H1 (cell line): ENCODE data around the gene WDR6. TPM values are rescaled to one million over a fixed set of nuclear protein-coding genes. Genes with fewer than 3 reads are reported as not detected.

Experiments used
- CTCF ChIA-PET: fragments of 300-600 bp; sonication (Branson Sonifier 250); formaldehyde crosslinking; loops from one replicate; lab custom pipeline; 2021; ENCODE audit not compliant: partially characterized antibody; lab: Charles Lee
- POLR2A ChIA-PET: fragments of 300-600 bp; sonication (Branson Sonifier 250); formaldehyde crosslinking; loops from one replicate; lab custom pipeline; 2021; ENCODE audit warnings: inconsistent platforms; ENCODE audit not compliant: partially characterized antibody; lab: Charles Lee
- DNase-seq, 2 experiments: peaks; one replicate each; pipeline versions ENCODE4 v3.0.0 to v3.0.0-alpha.2; 2010 to 2022; ENCODE audit warnings: low spot score in 2 of 2, low read depth in 1 of 2, mixed read lengths in 1 of 2
- FAIRE-seq: peaks from 2 replicates; lab custom pipeline; 2011; peaks lifted over from hg19 to GRCh38; lab: Jason Lieb, UNC
- H2AFZ ChIP-seq: 2 replicates; pipeline ENCODE4 v1.8.1; 2012; ENCODE audit warnings: low read length, inconsistent platforms
- H2AK5ac ChIP-seq: 2 replicates; pipeline ENCODE4 v1.6.1; 2013; ENCODE audit warnings: low read depth, low read length
- H2BK120ac ChIP-seq: replicated peaks from 2 replicates; pipeline ENCODE3; 2013; ENCODE audit warnings: low read depth, low read length, inconsistent platforms
- H2BK12ac ChIP-seq: 2 replicates; pipeline ENCODE4 v1.6.1; 2013; ENCODE audit warnings: low read depth, low read length
- H2BK15ac ChIP-seq: 2 replicates; pipeline ENCODE4 v1.6.1; 2013; ENCODE audit warnings: low read length
- H2BK20ac ChIP-seq: 2 replicates; pipeline ENCODE4 v1.6.1; 2013; ENCODE audit warnings: low read length
- H2BK5ac ChIP-seq: 2 replicates; pipeline ENCODE4 v1.6.1; 2013; ENCODE audit warnings: low read depth, low read length
- H3K14ac ChIP-seq: 2 replicates; pipeline ENCODE4 v1.6.1; 2013; ENCODE audit warnings: inconsistent platforms; ENCODE audit not compliant: insufficient read length
- H3K18ac ChIP-seq: 2 replicates; pipeline ENCODE4 v1.6.1; 2013; ENCODE audit warnings: low read length; ENCODE audit errors: extremely low read depth
- H3K23ac ChIP-seq: 2 replicates; pipeline ENCODE4 v1.6.1; 2013; ENCODE audit warnings: inconsistent platforms; ENCODE audit not compliant: insufficient read length
- H3K23me2 ChIP-seq: 2 replicates; pipeline ENCODE4 v1.6.1; 2013; ENCODE audit warnings: low read depth, low read length
- H3K27ac ChIP-seq: 2 replicates; pipeline ENCODE4 v1.6.1; 2011; ENCODE audit warnings: low read depth, low read length, inconsistent platforms
- H3K27me3 ChIP-seq, 4 experiments: replicated peaks in 1 of 4; 1 replicate in 1 of 4; 2 replicates in 3 of 4; pipeline versions ENCODE4 v1.6.1 to v1.8.1; 2011 to 2013; ENCODE audit warnings: low read length in 3 of 4, mild to moderate bottlenecking in 3 of 4, inconsistent platforms in 2 of 4, mixed read lengths in 2 of 4, moderate library complexity in 1 of 4; ENCODE audit not compliant: control insufficient read depth in 3 of 4, insufficient read depth in 3 of 4; ENCODE audit errors: extremely low read depth in 1 of 4
- H3K36me3 ChIP-seq, 4 experiments: 2 replicates each; pipeline versions ENCODE4 v1.6.1 to v1.8.1; 2011 to 2013; ENCODE audit warnings: mild to moderate bottlenecking in 4 of 4, low read length in 3 of 4, moderate library complexity in 2 of 4, control low read depth in 1 of 4, inconsistent platforms in 1 of 4; ENCODE audit not compliant: insufficient read depth in 4 of 4, control insufficient read depth in 2 of 4
- H3K4ac ChIP-seq: replicated peaks from 2 replicates; pipeline ENCODE3; 2013; ENCODE audit warnings: low read length, low read depth, mixed read lengths, inconsistent platforms; ENCODE audit not compliant: insufficient read length
- H3K4me1 ChIP-seq, 4 experiments: replicated peaks in 1 of 4; 1 replicate in 1 of 4; 2 replicates in 3 of 4; pipeline versions ENCODE4 v1.6.1 to v1.8.1; 2011 to 2013; ENCODE audit warnings: low read length in 3 of 4, inconsistent platforms in 2 of 4, mixed read lengths in 1 of 4; ENCODE audit not compliant: insufficient read depth in 4 of 4, control insufficient read depth in 3 of 4
- H3K4me2 ChIP-seq, 2 experiments: 2 replicates each; pipeline versions ENCODE4 v1.6.1 to v1.8.1; 2011 to 2013; ENCODE audit warnings: low read depth in 2 of 2, low read length in 2 of 2, control low read depth in 1 of 2, inconsistent platforms in 1 of 2, mild to moderate bottlenecking in 1 of 2; ENCODE audit not compliant: insufficient read depth in 1 of 2
- H3K4me3 ChIP-seq, 4 experiments: fragments of 200-600, 300-600 bp in 1 of 4; sonication (generic), shearing (Covaris generic), sonication (Bioruptor Twin) in 1 of 4; 2 replicates each; pipeline versions ENCODE4 v1.5.1 to v1.8.1; 2011 to 2016; ENCODE audit warnings: low read length in 4 of 4, low read depth in 3 of 4, control low read depth in 2 of 4, inconsistent platforms in 2 of 4, mild to moderate bottlenecking in 2 of 4, mixed read lengths in 1 of 4, moderate library complexity in 1 of 4; ENCODE audit not compliant: insufficient read depth in 2 of 4; ENCODE audit errors: extremely low read depth in 1 of 4
- H3K56ac ChIP-seq: replicated peaks from 2 replicates; pipeline ENCODE3; 2013; ENCODE audit warnings: low read depth, mild to moderate bottlenecking, mixed read lengths, low read length, inconsistent platforms; ENCODE audit not compliant: insufficient read length
- H3K79me1 ChIP-seq: 2 replicates; pipeline ENCODE4 v1.6.1; 2013; ENCODE audit warnings: low read depth, low read length, control low read depth
- H3K79me2 ChIP-seq, 2 experiments: 2 replicates each; pipeline versions ENCODE4 v1.6.1 to v1.8.1; 2012 to 2013; ENCODE audit warnings: low read length in 2 of 2, mild to moderate bottlenecking in 2 of 2, inconsistent platforms in 1 of 2; ENCODE audit not compliant: insufficient read depth in 2 of 2, control insufficient read depth in 1 of 2
- H3K9ac ChIP-seq, 4 experiments: replicated peaks in 1 of 4; 1 replicate in 1 of 4; 2 replicates in 3 of 4; pipeline versions ENCODE4 v1.6.1 to v1.8.1; 2011 to 2013; ENCODE audit warnings: low read depth in 3 of 4, low read length in 3 of 4, control low read depth in 2 of 4, mild to moderate bottlenecking in 2 of 4, moderate library complexity in 2 of 4, inconsistent platforms in 1 of 4; ENCODE audit errors: extremely low read depth in 1 of 4
- H3K9me3 ChIP-seq, 2 experiments: 2 replicates each; pipeline versions ENCODE4 v1.6.1 to v1.8.1; 2012 to 2013; ENCODE audit warnings: mild to moderate bottlenecking in 2 of 2, moderate library complexity in 2 of 2, control low read depth in 1 of 2, inconsistent platforms in 1 of 2, low read depth in 1 of 2, low read length in 1 of 2, mixed read lengths in 1 of 2; ENCODE audit not compliant: insufficient read depth in 2 of 2
- H4K20me1 ChIP-seq, 2 experiments: replicated peaks in 1 of 2; 2 replicates each; pipeline versions ENCODE3 to v1.8.1; 2011 to 2013; ENCODE audit warnings: inconsistent platforms in 2 of 2, low read length in 2 of 2, mild to moderate bottlenecking in 1 of 2; ENCODE audit not compliant: insufficient read depth in 2 of 2, control insufficient read depth in 1 of 2
- H4K5ac ChIP-seq: 2 replicates; pipeline ENCODE4 v1.6.1; 2013; ENCODE audit warnings: low read length, low read depth, mixed read lengths, inconsistent platforms; ENCODE audit not compliant: insufficient read length
- H4K8ac ChIP-seq: 2 replicates; pipeline ENCODE4 v1.8.0; 2013; ENCODE audit warnings: mild to moderate bottlenecking, moderate library complexity, low read length, inconsistent platforms; ENCODE audit not compliant: insufficient read depth; ENCODE audit errors: extremely low read depth
- H4K91ac ChIP-seq: replicated peaks from 2 replicates; pipeline ENCODE3; 2013; ENCODE audit warnings: low read length, mixed read lengths, inconsistent platforms; ENCODE audit not compliant: insufficient read length
- ASH2L ChIP-seq: fragments of 200-600, 300-600 bp; sonication (generic); IDR thresholded peaks from one replicate; pipeline ENCODE4 v1.7.1; 2017; ENCODE audit warnings: low read length
- CBX5 ChIP-seq: fragments of 300-800, 300-1000 bp; sonication (generic); IDR thresholded peaks from 2 replicates; pipeline ENCODE4 v1.7.1; 2016; ENCODE audit warnings: antibody characterized with exemption, low read length, low read depth
- JUND ChIP-seq: IDR thresholded peaks from 2 replicates; pipeline ENCODE4 v1.6.1; 2011; ENCODE audit warnings: mild to moderate bottlenecking, improper control_type of control experiment, low read length
- POLR2A ChIP-seq, 2 experiments: IDR thresholded peaks; 1 replicate in 1 of 2; 2 replicates in 1 of 2; pipeline ENCODE4 v1.6.1; 2011; ENCODE audit warnings: low read depth in 2 of 2, low read length in 2 of 2, mild to moderate bottlenecking in 2 of 2; ENCODE audit errors: control extremely low read depth in 1 of 2
- SIN3A ChIP-seq, 2 experiments: IDR thresholded peaks in 1 of 2; conservative IDR thresholded peaks in 1 of 2; 2 replicates each; pipeline ENCODE4 v1.6.1; 2011 to 2012; ENCODE audit warnings: low read length in 2 of 2, improper control_type of control experiment in 1 of 2, low read depth in 1 of 2, mild to moderate bottlenecking in 1 of 2
- TAF1 ChIP-seq: IDR thresholded peaks from 2 replicates; pipeline ENCODE4 v1.6.1; 2011; ENCODE audit warnings: mild to moderate bottlenecking, low read depth, low read length
- TCF12 ChIP-seq: IDR thresholded peaks from 2 replicates; pipeline ENCODE4 v1.6.1; 2011; ENCODE audit warnings: low read depth, mild to moderate bottlenecking, low read length
- ZNF274 ChIP-seq: IDR thresholded peaks from 2 replicates; pipeline ENCODE4 v1.7.0; 2012; ENCODE audit warnings: low read length, borderline replicate concordance; ENCODE audit errors: extremely low read depth
- WGBS, 2 experiments: shearing (Covaris generic) in 1 of 2; methylation state at CpG; one replicate each; pipeline versions ENCODE4 v1.1.6 to v1.1.7; 2013 to 2015; ENCODE audit warnings: low lambda C conversion rate in 2 of 2, mixed read lengths in 2 of 2, inconsistent platforms in 1 of 2, low coverage in 1 of 2, missing lambda C conversion rate in 1 of 2; ENCODE audit not compliant: insufficient replicate concordance in 2 of 2, insufficient coverage in 1 of 2, insufficient read length in 1 of 2; ENCODE audit errors: extremely low coverage in 1 of 2, missing lambda C conversion rate in 1 of 2; 5-methylcytosine and 5-hydroxymethylcytosine counted together
- polyA plus RNA-seq, 7 experiments: library from polyadenylated mRNA; depleted of rRNA in 3 of 7; stranded (reverse) in 5 of 7; unstranded in 2 of 7; fragments of >200 nt in 5 of 7; fragments of 200-250 nt in 2 of 7; gene quantifications; 1 replicate in 5 of 7; 2 replicates in 1 of 7; 4 replicates in 1 of 7; pipeline versions ENCODE4 v1.2.1 to v1.2.3, GENCODE V29; 2011 to 2013; ENCODE audit warnings: missing spikeins in 2 of 7, mixed read lengths in 2 of 7
- total RNA-seq: library from RNA; stranded (reverse); fragmentation: NEBNext Ultra II Directional; extraction: Animal tissue kit (Norgen Biotek cat#: 25700); gene quantifications from 2 replicates; pipeline ENCODE4 v1.2.1, GENCODE V29; 2021

The WDR6 gene
- total and polyA plus RNA-seq, 2 of the 8 experiments (the other 6 are each of a cell fraction or from before 2014, with no cell fraction given): 180 to 257 TPM

DNA sequence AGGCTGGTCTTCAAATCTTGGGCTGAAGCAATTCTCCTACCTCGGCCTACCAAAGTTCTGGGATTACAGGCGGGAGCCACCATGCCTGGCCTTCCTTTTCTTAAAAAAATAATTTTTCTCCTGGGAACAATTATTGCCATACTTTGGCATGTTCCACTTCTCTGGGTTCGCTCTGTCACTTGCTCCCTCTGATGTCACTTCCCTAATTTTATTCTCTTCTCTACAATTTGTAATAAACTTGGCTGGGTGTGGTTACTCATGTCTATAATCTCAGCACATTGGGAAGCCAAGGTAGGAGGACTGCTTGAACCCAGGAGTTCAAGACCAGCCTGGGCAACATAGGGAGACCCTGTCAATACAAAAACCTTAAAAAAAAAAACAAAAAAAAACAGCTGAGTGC lies 28.1 kb downstream of the WDR6 start:
- no peak overlapping the region for H2AK5ac ChIP-seq
- H3K4me1 ChIP-seq: no peaks in the 10 kb centered on the region
- no peak overlapping the region for H3K4me3 ChIP-seq
- H3K18ac ChIP-seq: no peak overlapping the region
- no peak overlapping the region for H2BK5ac ChIP-seq
- H3K56ac ChIP-seq: no peak overlapping the region
- TF ChIP-seq POLR2A (IDR thresholded peaks at IDR 0.05; ENCODE audit: control extremely low read depth in 1 of 2, low read depth in 2 of 2, low read length in 2 of 2) (no peak), SIN3A (conservative IDR thresholded peaks at IDR 0.05 in 1 of 2, IDR thresholded peaks at IDR 0.05 in 1 of 2; ENCODE audit: low read depth in 1 of 2, low read length in 2 of 2) (no peak), ASH2L (no peak), TAF1 (no peak), TCF12 (no peak), JUND (no peak), ZNF274 (no peak), CBX5 (no peak)
- no peak overlapping the region for H3K9ac ChIP-seq
- H4K20me1 ChIP-seq: peaks cover 7 to 9% of the 10 kb centered on the region in 2 experiments
- no peak overlapping the region for H4K8ac ChIP-seq
- peaks cover 20 to 49% (median 36%) of the 10 kb centered on the region in 4 experiments for H3K36me3 ChIP-seq
- H3K14ac ChIP-seq: no peak overlapping the region
- FAIRE-seq (no peak), DNase-seq (no peak)
- H2AFZ ChIP-seq: no peak overlapping the region
- no peak overlapping the region for H4K5ac ChIP-seq
- no peaks in the 10 kb centered on the region for H3K79me2 ChIP-seq
- no peak overlapping the region for H2BK12ac ChIP-seq
- H3K4ac ChIP-seq: no peak overlapping the region
- no peak overlapping the region for H3K27ac ChIP-seq
- 89% methylated on average over 3 of the region's 3 CpGs; no CpG with 5 or more reads in 1 of the 2 experiments for WGBS, 2 experiments
- ChIA-PET CTCF (no interaction called here), POLR2A (interaction anchor here (0.6 to 5.5 kb wide), 3 partner anchors 13 to 408 kb away, joined by 3 to 41 read pairs (median 3); partner anchors contain the start of gene NDUFAF3)
- no peak overlapping the region for H3K23ac ChIP-seq
- H4K91ac ChIP-seq: no peak overlapping the region
- no peak overlapping the region for H2BK15ac ChIP-seq
- no peaks in the 10 kb centered on the region for H3K23me2 ChIP-seq
- H3K4me2 ChIP-seq: no peak overlapping the region
- no peaks in the 10 kb centered on the region for H3K27me3 ChIP-seq
- H3K9me3 ChIP-seq: no peaks in the 10 kb centered on the region
- peaks cover 2% of the 10 kb centered on the region; the same call in 1 of the 2 replicates for H3K79me1 ChIP-seq
- H2BK120ac ChIP-seq: no peak overlapping the region
- H2BK20ac ChIP-seq: no peak overlapping the region
